ENCODE results near the gene ENTPD6.

- TF ChIP-seq POLR2A (IDR thresholded peaks at IDR 0.05; ENCODE audit: low read depth, low read length) (no peak), POLR2AphosphoS5 (IDR thresholded peaks at IDR 0.05; ENCODE audit: low read depth, low read length) (no peak), PAX5 (IDR thresholded peaks at IDR 0.05; ENCODE audit: insufficient read depth, low read length, severe bottlenecking) (no peak)
These were observed 48.5 kb upstream of the ENTPD6 start for GRCh38 chr20:25146976-25147375.
